Thyroid gland (tissue), 4 donors: Measurements from ENCODE around the gene MYO18B. TPM values are rescaled to one million over a fixed set of nuclear protein-coding genes. Genes with fewer than 3 reads are reported as not detected.

ENCODE experiments used
- DNase-seq, 2 donors: peaks; one replicate each; pipeline ENCODE4 v3.0.0-alpha.2; 2019
- H3K27ac ChIP-seq, 3 donors: fragments of 200-600 bp; sonication (generic); 1 replicate in 2 of 3; 2 replicates in 1 of 3; pipeline ENCODE4 v1.5.1; 2016 to 2019; ENCODE audit warnings: mild to moderate bottlenecking in 1 of 3, moderate library complexity in 1 of 3
- H3K27me3 ChIP-seq: fragments of 200-600 bp; sonication (generic); one replicate; pipeline ENCODE4 v1.5.1; 2019
- H3K36me3 ChIP-seq, 2 donors: fragments of 200-600 bp; sonication (generic); one replicate each; pipeline ENCODE4 v1.5.1; 2016 to 2019
- H3K4me1 ChIP-seq, 2 donors: fragments of 200-600 bp; sonication (generic); one replicate each; pipeline ENCODE4 v1.5.1; 2017 to 2019
- H3K4me3 ChIP-seq, 3 donors: fragments of 200-600 bp; sonication (generic); replicated peaks in 1 of 3; 1 replicate in 2 of 3; 2 replicates in 1 of 3; pipeline ENCODE4 v1.5.1; 2016; ENCODE audit warnings: mild to moderate bottlenecking in 1 of 3
- H3K9me3 ChIP-seq: fragments of 200-600 bp; sonication (generic); one replicate; pipeline ENCODE4 v1.5.1; 2017
- POLR2A ChIP-seq, 2 donors: fragments of 450-650 bp; IDR thresholded peaks; one replicate each; pipeline ENCODE4 v1.6.1; 2017; ENCODE audit warnings: antibody characterized with exemption in 2 of 2, mild to moderate bottlenecking in 2 of 2, moderate library complexity in 1 of 2
- WGBS, 2 donors: methylation state at CpG; one replicate each; pipeline ENCODE4 v1.1.5; 2017; 5-methylcytosine and 5-hydroxymethylcytosine counted together
- intact Hi-C: fragments of 100-400 bp; cut with DNase I; formaldehyde crosslinking; loops from one replicate; pipeline ENCODE4 v1.15.1; 2023
- total RNA-seq, 4 donors: library from RNA; depleted of rRNA; stranded (reverse); fragments of >200 nt; gene quantifications; one replicate each; pipeline ENCODE4 v1.2.3, GENCODE V29; 2016
- TF ChIP-seq, protein P1 (sequence below), 6 experiments: fragments of 200-600 bp in 3 of 6; fragments of 450-650 bp in 3 of 6; sonication (generic) in 3 of 6; IDR thresholded peaks; one replicate each; pipeline ENCODE4 v1.5.1; 2016 to 2019; ENCODE audit warnings: antibody characterized with exemption in 6 of 6, mild to moderate bottlenecking in 2 of 6, inconsistent platforms in 1 of 6, moderate library complexity in 1 of 6

Gene MYO18B
- total RNA-seq, 4 donors from 2014 or later: 0.33 TPM; not detected in 3

DNA sequence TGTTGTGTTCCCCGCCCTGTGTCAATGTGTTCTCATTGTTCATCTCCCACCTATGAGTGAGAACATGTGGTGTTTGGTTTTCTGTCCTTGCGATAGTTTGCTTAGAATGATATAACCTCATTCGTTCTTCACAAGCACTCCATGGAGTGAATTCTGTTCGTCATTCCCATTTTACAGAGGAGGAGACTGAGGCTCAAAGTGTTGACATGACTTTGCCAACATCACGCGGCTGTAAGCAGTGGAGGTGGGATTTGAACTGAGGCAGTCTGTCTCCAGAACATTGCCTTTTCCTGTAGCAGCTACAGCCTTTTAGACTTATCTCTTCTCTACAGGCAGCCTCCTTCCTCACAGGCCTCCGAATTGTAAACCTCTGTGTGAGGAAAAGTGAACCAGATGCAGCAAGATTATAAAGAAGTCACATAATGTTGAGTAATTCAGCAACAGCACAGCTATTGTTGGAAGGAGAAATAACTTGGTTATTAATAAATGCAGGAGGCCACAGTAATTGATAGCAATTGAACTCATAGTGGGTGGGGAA is 74.6 kb downstream of the MYO18B start:
- intact Hi-C loops: no loop called here

DNA sequence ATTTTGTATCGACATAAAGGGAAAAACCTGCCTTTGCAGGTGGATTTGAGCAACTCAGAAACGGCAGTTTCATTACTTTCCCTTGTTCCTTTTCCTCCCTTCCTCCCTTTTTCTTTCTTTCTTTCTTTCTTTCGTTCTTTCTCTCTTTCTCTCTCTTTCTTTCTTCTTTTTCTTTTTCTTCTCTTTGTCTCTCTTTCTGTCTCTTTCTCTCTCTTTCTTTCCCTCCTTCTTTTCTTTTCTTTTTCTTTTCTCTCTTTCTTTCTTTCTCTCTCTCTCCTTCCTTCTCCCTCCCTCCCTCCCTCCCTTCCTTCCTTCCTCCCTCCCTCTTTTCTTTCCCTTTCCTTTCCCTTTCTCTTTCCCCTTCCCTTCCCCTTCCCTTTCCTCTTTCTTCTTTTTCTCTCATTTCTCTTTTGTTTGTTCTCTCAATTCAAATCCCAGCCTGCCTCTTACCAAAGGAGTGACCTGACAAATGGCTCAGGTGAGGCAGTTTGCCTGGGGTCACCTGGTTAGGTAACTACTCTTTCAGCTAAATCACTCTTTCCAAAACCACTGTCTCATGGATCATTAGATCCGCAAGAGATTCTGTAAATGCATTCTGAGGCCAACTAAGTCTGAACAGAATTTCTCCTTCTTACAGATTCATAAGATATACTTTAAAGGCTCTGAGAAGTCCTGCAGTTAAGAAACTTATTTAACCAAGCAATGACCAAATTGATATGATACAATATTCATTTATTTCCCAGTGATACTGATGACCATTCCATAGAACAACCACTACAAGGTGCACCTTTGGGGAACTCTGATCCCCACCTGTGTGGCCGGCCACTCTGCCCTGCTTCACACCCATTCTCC is 75.3 kb downstream of the MYO18B start:
- H3K27me3 ChIP-seq: no peaks in the 10 kb centered on the region

More for the DNA sequence above, 74.6 kb downstream of the MYO18B start:
- no peaks in the 10 kb centered on the region for H3K36me3 ChIP-seq
- H3K4me1 ChIP-seq: no peaks in the 10 kb centered on the region
- no peak overlapping the region for H3K4me3 ChIP-seq
- H3K27me3 ChIP-seq: no peaks in the 10 kb centered on the region
- DNase-seq: no peak
- H3K27ac ChIP-seq: no peak overlapping the region
- TF ChIP-seq POLR2A (IDR thresholded peaks at IDR 0.05): no peak
- TF ChIP-seq, protein P1, sequence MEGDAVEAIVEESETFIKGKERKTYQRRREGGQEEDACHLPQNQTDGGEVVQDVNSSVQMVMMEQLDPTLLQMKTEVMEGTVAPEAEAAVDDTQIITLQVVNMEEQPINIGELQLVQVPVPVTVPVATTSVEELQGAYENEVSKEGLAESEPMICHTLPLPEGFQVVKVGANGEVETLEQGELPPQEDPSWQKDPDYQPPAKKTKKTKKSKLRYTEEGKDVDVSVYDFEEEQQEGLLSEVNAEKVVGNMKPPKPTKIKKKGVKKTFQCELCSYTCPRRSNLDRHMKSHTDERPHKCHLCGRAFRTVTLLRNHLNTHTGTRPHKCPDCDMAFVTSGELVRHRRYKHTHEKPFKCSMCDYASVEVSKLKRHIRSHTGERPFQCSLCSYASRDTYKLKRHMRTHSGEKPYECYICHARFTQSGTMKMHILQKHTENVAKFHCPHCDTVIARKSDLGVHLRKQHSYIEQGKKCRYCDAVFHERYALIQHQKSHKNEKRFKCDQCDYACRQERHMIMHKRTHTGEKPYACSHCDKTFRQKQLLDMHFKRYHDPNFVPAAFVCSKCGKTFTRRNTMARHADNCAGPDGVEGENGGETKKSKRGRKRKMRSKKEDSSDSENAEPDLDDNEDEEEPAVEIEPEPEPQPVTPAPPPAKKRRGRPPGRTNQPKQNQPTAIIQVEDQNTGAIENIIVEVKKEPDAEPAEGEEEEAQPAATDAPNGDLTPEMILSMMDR (IDR thresholded peaks at IDR 0.05): no peak
- no peaks in the 10 kb centered on the region for H3K9me3 ChIP-seq
- 86 to 88% methylated on average over 7 of the region's 7 CpGs for WGBS, 2 donors

DNA sequence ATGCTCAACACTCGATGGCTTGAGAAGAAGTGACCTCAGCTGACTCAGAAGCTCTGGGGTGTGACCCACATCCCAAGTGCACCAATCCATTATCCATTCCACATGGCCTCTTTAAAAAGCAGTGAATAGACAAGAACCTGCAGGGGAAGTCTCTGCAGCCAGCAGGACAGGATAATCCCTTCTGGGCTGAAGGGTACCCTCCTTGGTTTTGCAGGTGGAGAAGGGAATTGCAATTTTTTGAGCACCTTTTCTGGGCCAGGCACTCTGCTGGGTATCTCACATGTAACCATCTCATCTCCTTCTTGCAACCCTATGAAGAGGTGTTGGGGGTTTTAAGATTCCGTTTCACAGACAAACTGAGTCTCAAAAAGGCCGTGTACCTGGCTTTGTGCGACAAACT is 76.6 kb downstream of the MYO18B start:
- no peak for DNase-seq
- TF ChIP-seq, protein P1 (IDR thresholded peaks at IDR 0.05): no peak
- TF ChIP-seq POLR2A (IDR thresholded peaks at IDR 0.05): no peak
- intact Hi-C loops: no loop called here
- WGBS, 2 donors: 69 to 76% methylated on average over 4 of the region's 4 CpGs
- no peak overlapping the region for H3K27ac ChIP-seq
- no peak overlapping the region for H3K4me3 ChIP-seq
- no peaks in the 10 kb centered on the region for H3K4me1 ChIP-seq
- H3K9me3 ChIP-seq: no peaks in the 10 kb centered on the region
- no peaks in the 10 kb centered on the region for H3K36me3 ChIP-seq
- H3K27me3 ChIP-seq: no peaks in the 10 kb centered on the region

More for the DNA sequence above, 75.3 kb downstream of the MYO18B start:
- no peak for DNase-seq
- intact Hi-C loops: no loop called here
- WGBS, 2 donors: 76% methylated on average over 5 of the region's 5 CpGs
- Histone ChIP-seq H3K36me3 (no peaks in the 10 kb centered on the region), H3K4me1 (no peaks in the 10 kb centered on the region), H3K27ac (no peak overlapping the region), H3K4me3 (no peak overlapping the region), H3K9me3 (no peaks in the 10 kb centered on the region)
- TF ChIP-seq POLR2A (IDR thresholded peaks at IDR 0.05): no peak
- TF ChIP-seq, protein P1 (IDR thresholded peaks at IDR 0.05): no peak

DNA sequence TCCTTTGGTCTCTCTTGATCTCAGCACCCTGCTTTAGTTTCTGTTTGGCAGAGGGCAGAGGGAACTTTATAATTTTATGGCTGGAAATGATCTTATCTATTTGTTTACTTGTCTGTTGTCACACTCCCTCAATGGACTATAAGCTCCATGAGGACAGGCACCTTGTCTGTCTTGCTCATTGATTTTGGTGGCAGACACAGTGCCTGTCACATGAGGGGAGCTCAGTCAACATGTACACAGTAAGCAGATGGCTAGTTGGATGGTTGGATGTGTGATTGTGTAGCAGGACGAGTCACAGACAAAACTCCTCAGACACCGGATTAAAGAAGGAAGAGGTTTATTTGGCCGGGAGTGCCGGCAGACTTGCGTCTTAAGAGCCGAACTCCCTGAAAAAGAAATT is 80.4 kb downstream of the MYO18B start:
- H3K4me3 ChIP-seq: no peak overlapping the region
- intact Hi-C loops: no loop called here
- DNase-seq: no peak
- H3K9me3 ChIP-seq: no peaks in the 10 kb centered on the region
- TF ChIP-seq POLR2A (IDR thresholded peaks at IDR 0.05): no peak
- TF ChIP-seq, protein P1 (IDR thresholded peaks at IDR 0.05): no peak
- 90 to 92% methylated on average over 6 of the region's 6 CpGs for WGBS, 2 donors
- no peaks in the 10 kb centered on the region for H3K36me3 ChIP-seq
- no peak overlapping the region for H3K27ac ChIP-seq
- no peaks in the 10 kb centered on the region for H3K4me1 ChIP-seq
- H3K27me3 ChIP-seq: no peaks in the 10 kb centered on the region

DNA sequence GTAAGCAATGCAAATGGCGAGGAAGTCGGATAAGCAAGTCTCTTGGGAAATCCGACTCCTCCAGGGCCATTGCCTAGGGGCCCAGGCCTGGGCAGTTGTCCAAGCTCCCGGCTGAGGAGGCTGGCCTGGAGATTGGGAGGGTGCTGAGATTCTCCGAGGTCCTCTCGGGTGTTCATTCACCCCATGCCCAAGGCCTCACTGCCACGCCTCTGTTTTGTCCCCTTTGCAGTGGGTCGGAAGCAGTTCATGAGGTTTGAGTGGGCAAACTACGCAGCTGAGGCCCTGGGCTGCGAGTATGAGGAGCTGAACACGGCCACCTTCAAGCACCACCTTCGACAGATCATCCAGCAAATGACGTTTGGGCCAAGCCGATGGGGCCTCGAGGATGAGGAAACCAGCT is 81.3 kb downstream of the MYO18B start:
- no peaks in the 10 kb centered on the region for H3K4me1 ChIP-seq
- no peak for DNase-seq
- no peaks in the 10 kb centered on the region for H3K27me3 ChIP-seq
- intact Hi-C loops: no loop called here
- 75 to 80% methylated on average over 9 to 14 of the region's 15 CpGs for WGBS, 2 donors
- H3K27ac ChIP-seq: no peak overlapping the region
- H3K36me3 ChIP-seq: no peaks in the 10 kb centered on the region
- H3K9me3 ChIP-seq: no peaks in the 10 kb centered on the region
- no peak for TF ChIP-seq POLR2A (IDR thresholded peaks at IDR 0.05)
- TF ChIP-seq, protein P1 (IDR thresholded peaks at IDR 0.05): no peak
- H3K4me3 ChIP-seq: no peak overlapping the region
